ENCODE results near the gene OR7C1.
"Not testable (repeated sequence)": the region's sequence is repeated elsewhere in the genome, so short reads cannot be mapped to it uniquely, and the experiment has no call there.

OR7C1 gene

GRCh38 chr19:14767466-14767971 is 67.5 kb downstream of the OR7C1 start:
- Histone ChIP-seq H4K20me1 (no peaks in the 10 kb centered on the region), H3K9ac (no peak overlapping the region), H3K4me2 (no peak overlapping the region), H3K36me3 (no peaks in the 10 kb centered on the region), H3K9me3 (no peaks in the 10 kb centered on the region), H3K4me1 (peaks cover 12% of the 10 kb centered on the region), H3K4me3 (no peak overlapping the region), H3K27ac (no peak overlapping the region), H3K27me3 (peaks cover 9% of the 10 kb centered on the region; the same call in 1 of the 2 replicates)
- TF ChIP-seq Cebpa-rat (IDR thresholded peaks at IDR 0.05) = no peak

- not testable (repeated sequence) for H4K20me1 ChIP-seq
These were observed 69.1 kb downstream of the OR7C1 start for GRCh38 chr19:14765841-14766240.

DNA sequence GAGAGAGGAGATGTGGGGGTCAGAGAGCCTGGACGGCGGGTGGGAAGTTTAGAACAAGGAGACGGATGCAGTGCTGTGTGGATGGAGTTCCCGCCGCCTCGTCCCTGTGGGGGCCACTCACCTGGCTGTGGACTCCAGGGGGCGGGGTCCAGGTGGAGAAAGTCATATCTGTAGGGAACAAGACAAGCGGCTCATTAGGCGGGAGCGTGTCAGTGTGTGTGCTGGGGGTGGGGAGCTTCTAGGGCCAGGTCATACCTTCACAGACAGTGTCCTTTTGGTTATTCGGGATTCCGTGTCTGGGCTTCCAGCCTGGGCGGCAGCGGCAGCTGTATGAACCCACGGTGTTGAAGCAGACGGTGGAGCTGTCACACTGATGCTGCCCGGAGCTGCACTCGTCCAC is 69.6 kb downstream of the OR7C1 start:
- H3K9ac ChIP-seq, H3K4me3 ChIP-seq, H3K27me3 ChIP-seq, H4K20me1 ChIP-seq, H3K4me2 ChIP-seq, H3K36me3 ChIP-seq, H3K9me3 ChIP-seq, H3K4me1 ChIP-seq, H3K27ac ChIP-seq: not testable (repeated sequence)

More at GRCh38 chr19:14765841-14766240, 69.1 kb downstream of the OR7C1 start:
- H3K27me3 ChIP-seq, H3K36me3 ChIP-seq, H3K27ac ChIP-seq, H3K4me1 ChIP-seq, H3K4me3 ChIP-seq, H3K9me3 ChIP-seq, H3K4me2 ChIP-seq, H3K9ac ChIP-seq: not testable (repeated sequence)

GRCh38 chr19:14764401-14764800 is 70.6 kb downstream of the OR7C1 start:
- Histone ChIP-seq H3K9ac (no peak overlapping the region), H3K27ac (no peak overlapping the region), H3K4me2 (no peak overlapping the region), H3K4me1 (no peaks in the 10 kb centered on the region), H4K20me1 (no peaks in the 10 kb centered on the region), H3K36me3 (no peaks in the 10 kb centered on the region), H3K4me3 (no peak overlapping the region), H3K9me3 (no peaks in the 10 kb centered on the region), H3K27me3 (peaks cover 9% of the 10 kb centered on the region; the same call in 1 of the 2 replicates)
- TF ChIP-seq Cebpa-rat (IDR thresholded peaks at IDR 0.05) = no peak

GRCh38 chr19:14763497-14764145 is 71.4 kb downstream of the OR7C1 start:
- Histone ChIP-seq H3K36me3 (no peaks in the 10 kb centered on the region), H3K9me3 (no peaks in the 10 kb centered on the region), H3K4me1 (no peaks in the 10 kb centered on the region)

GRCh38 chr19:14762111-14762510 is 72.9 kb downstream of the OR7C1 start:
- TF ChIP-seq Cebpa-rat (IDR thresholded peaks at IDR 0.05) = no peak

More at GRCh38 chr19:14763497-14764145, 71.4 kb downstream of the OR7C1 start:
- no peak overlapping the region for H3K4me2 ChIP-seq
- no peak overlapping the region for H3K9ac ChIP-seq
- no peak overlapping the region for H3K4me3 ChIP-seq
- H3K27ac ChIP-seq = no peak overlapping the region
- no peak for TF ChIP-seq Cebpa-rat (IDR thresholded peaks at IDR 0.05)
- H3K27me3 ChIP-seq = peaks cover 9% of the 10 kb centered on the region; the same call in 1 of the 2 replicates
- no peaks in the 10 kb centered on the region for H4K20me1 ChIP-seq

GRCh38 chr19:14761607-14762006 is 73.4 kb downstream of the OR7C1 start:
- TF ChIP-seq Cebpa-rat (IDR thresholded peaks at IDR 0.05) = no peak
- no peak overlapping the region for H3K4me3 ChIP-seq
- no peaks in the 10 kb centered on the region for H3K36me3 ChIP-seq
- H3K4me2 ChIP-seq = no peak overlapping the region
- no peaks in the 10 kb centered on the region for H4K20me1 ChIP-seq
- H3K27ac ChIP-seq = no peak overlapping the region
- H3K4me1 ChIP-seq = no peaks in the 10 kb centered on the region
- H3K27me3 ChIP-seq = peaks cover 9% of the 10 kb centered on the region; the same call in 1 of the 2 replicates
- no peak overlapping the region for H3K9ac ChIP-seq
- no peaks in the 10 kb centered on the region for H3K9me3 ChIP-seq

More at GRCh38 chr19:14762111-14762510, 72.9 kb downstream of the OR7C1 start:
- no peaks in the 10 kb centered on the region for H3K36me3 ChIP-seq
- H3K4me3 ChIP-seq = no peak overlapping the region
- H3K27ac ChIP-seq = no peak overlapping the region
- H3K4me2 ChIP-seq = no peak overlapping the region
- H3K4me1 ChIP-seq = no peaks in the 10 kb centered on the region
- peaks cover 9% of the 10 kb centered on the region; the same call in 1 of the 2 replicates for H3K27me3 ChIP-seq
- H4K20me1 ChIP-seq = no peaks in the 10 kb centered on the region
- no peaks in the 10 kb centered on the region for H3K9me3 ChIP-seq
- no peak overlapping the region for H3K9ac ChIP-seq

GRCh38 chr19:14758816-14759215 is 76.2 kb downstream of the OR7C1 start:
- Histone ChIP-seq H3K4me1 (no peaks in the 10 kb centered on the region), H3K4me2 (no peak overlapping the region), H3K27ac (no peak overlapping the region), H3K27me3 (0 out of 2 replicates have a peak, but pooled peaks cover 2% of the 10 kb centered on the region), H3K9ac (no peak overlapping the region), H3K9me3 (no peaks in the 10 kb centered on the region), H3K36me3 (no peaks in the 10 kb centered on the region), H4K20me1 (no peaks in the 10 kb centered on the region), H3K4me3 (no peak overlapping the region)
- TF ChIP-seq Cebpa-rat (IDR thresholded peaks at IDR 0.05) = no peak

- Histone ChIP-seq H3K9me3 (peaks cover 9% of the 10 kb centered on the region), H4K20me1 (no peaks in the 10 kb centered on the region), H3K27me3 (no peaks in the 10 kb centered on the region), H3K36me3 (0 out of 2 replicates have a peak, but pooled peaks cover 5% of the 10 kb centered on the region), H3K4me2 (no peak overlapping the region), H3K4me3 (no peak overlapping the region), H3K27ac (no peak overlapping the region), H3K4me1 (peaks cover 12% of the 10 kb centered on the region), H3K9ac (no peak overlapping the region)
- no peak for TF ChIP-seq Cebpa-rat (IDR thresholded peaks at IDR 0.05)
These were observed 86.4 kb downstream of the OR7C1 start for GRCh38 chr19:14748601-14749000.
